Epithelial cell of esophagus (primary cell): ENCODE results near the gene INTS11.

Source experiments
- DNase-seq: peaks from one replicate; pipeline ENCODE4 v3.0.0; 2010; ENCODE audit warnings: low read depth
- H3K4me3 ChIP-seq: 2 replicates; pipeline ENCODE4 v1.5.1; 2011; ENCODE audit warnings: mild to moderate bottlenecking, low read length, control low read depth
- CTCF ChIP-seq: IDR thresholded peaks from 2 replicates; pipeline ENCODE4 v1.5.1; 2011; ENCODE audit warnings: low read depth, mild to moderate bottlenecking, low read length, control low read depth, inconsistent platforms; ENCODE audit not compliant: insufficient read depth; ENCODE audit errors: missing control alignments

Gene INTS11

DNA sequence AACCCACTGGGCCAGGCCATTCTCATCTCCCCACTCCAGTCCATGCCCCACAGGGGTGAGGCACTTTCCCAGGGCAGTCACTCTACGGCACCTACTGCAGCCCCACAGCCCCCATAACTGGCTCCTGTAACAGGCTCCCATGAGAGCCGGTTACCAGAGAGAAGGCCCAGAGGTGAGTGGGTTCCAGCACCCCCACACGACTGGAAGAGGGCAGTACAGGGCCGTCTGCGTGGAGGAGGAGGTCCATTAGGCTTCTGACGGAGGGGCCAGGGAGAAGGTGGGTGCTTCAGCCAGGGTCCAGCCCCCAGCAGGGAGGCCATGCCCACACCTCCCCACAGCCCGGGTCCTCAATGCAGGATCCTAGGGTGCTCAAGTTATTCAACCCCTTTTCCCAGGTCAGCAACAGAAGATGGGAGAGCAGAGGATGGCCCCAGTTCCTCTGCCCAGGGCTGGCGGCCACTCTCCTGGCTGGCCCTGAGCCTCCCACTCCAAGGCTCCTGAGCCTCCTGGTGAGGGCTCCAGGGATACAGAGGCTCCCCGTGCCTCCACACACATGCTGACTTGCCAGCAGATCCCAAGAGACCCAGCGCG is 18.3 kb downstream of the INTS11 start:
- no peak for DNase-seq
- H3K4me3 ChIP-seq: peak overlapping the region; percentile 78
- peak; percentile 7 for TF ChIP-seq CTCF

DNA sequence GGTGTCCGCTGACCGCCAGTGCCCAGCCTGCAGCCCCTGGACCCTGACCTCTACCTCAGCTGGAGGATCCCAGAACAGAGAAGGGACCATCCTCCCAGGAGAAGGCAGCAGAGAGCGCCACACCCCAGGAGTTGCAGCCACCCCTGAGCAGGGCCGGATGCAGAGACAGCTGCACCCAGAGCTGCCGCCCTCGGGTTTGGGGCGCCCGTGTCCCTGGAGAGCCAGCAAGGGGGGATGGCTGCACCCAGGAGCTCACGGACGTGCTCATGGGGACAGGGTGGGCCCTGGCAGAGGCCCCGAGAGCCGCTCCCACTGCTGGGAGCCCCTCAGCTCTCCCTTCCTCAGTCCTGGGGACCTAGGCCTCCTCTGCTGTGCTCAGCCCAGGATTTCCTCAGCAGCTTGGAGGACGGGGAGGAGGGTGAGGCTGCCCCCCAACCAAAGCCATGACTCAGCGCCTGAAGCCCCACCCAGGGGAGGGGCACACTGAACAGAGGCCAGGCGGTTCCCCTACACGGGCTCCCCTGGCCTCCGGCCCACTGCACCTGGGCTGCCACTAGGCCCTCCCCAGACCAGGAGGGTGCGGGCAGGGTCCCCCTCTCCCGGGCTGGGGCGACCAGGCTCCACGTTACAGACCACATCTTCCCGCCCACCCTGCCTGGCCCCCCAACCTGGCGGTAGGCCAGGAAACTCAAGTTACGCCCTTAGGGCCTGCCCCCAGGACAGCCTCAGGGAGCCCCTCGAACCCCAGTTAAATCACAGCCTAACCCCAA is 19.0 kb downstream of the INTS11 start:
- peak; percentile 83 for DNase-seq
- H3K4me3 ChIP-seq: peak overlapping the region; percentile 78
- peak; percentile 9 for TF ChIP-seq CTCF

DNA sequence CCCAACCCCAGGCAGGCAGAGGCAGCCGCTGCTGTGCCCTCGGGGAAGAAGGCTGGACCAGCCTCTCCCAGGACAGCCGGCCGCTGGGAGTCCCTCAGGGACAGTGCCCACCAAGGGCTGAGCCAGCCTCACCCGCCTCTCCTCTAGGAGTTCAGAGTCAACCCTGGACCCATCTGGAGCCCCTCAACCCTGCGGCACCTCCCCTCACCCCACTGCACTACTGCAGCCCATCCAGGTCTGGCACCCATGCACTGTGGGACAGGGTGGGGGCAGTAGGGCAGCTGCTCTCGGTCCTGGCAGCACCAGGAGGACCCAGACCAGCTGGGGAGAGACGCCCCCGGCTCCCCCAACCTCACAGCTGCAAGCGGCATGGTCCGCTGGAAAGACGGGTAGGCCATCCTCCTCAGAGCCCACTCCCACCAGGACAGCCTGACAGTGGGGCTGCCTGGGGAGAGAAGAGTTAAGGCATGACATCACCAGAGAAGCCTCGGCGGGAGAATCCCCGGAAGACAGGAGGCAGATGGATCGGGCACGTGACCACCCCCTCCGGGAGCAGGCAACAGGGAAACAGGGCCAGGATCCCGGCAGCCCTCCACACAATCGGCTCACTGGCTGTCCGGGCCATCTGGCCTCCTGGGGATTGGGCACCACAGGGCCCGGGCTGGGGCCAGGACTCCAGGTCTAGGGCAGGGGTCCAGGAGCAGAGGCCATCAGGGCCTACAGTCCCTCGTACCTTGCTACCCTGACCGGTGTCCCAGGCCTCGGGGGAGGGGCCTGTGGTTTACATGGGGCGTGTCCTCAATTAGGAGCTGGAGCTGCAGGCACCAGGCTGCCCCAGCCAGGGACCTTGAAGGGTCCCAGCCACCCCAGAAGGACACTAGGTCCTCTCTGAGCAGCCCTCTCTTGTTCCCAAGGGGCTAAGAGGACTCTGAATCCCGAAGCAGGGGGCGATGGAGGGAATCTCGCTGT is 19.8 kb downstream of the INTS11 start:
- peak; percentile 81 for DNase-seq
- peak overlapping the region; percentile 78 for H3K4me3 ChIP-seq
- TF ChIP-seq CTCF: no peak

GRCh38 chr1:1303736-1304135 is 20.7 kb downstream of the INTS11 start:
- H3K4me3 ChIP-seq: no peak overlapping the region
- no peak for TF ChIP-seq CTCF
- DNase-seq: no peak

GRCh38 chr1:1302951-1303509 is 21.4 kb downstream of the INTS11 start:
- no peak for TF ChIP-seq CTCF
- H3K4me3 ChIP-seq: no peak overlapping the region
- DNase-seq: peak; percentile 70

DNA sequence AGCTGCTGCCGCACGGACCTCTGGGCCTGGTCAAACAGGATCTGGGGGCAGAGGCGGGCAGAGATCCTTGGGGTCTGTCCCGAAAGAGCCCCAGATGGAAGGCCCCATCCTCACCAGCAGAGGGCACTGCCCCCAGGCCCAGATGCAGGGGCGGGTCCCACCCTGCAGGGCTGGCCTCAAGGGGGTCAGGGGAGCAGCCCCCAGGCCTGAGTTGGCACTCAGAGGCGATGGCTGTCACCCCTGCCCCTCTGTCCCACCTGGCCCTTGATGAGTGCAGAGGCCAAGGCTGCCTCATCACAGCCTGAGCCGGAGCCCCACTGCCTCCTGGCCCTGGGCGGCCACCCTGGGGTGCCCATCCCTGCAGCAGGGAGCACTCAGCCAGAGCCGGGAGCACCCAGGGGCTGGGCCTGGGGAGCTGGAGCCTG is 22.4 kb downstream of the INTS11 start:
- peak; percentile 30 for TF ChIP-seq CTCF
- no peak for DNase-seq
- H3K4me3 ChIP-seq: no peak overlapping the region
